ENCODE measurements around the gene COX4I2.
"Not testable (repeated sequence)": the region's sequence is repeated elsewhere in the genome, so short reads cannot be mapped to it uniquely, and the experiment has no call there.

The COX4I2 gene

DNA sequence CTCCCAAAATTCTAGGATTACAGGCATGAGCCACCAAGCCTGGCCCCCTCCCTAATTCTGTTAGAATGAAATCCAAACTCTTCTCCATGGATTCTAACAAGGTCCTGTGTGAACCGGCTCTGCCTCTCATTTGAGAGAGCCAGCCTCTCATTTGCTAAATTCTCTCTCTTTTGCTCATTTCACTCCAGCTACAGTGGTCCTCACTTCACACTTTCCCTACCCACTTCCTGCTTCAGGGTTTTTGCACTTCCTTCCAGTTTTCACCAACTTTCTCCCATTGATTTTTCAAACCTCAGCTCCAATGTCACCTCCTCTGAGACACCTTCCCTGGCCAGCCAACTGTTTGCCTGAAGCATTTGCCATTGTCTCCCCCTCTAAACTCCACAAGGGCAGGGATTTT, 5.1 kb downstream of the COX4I2 start:
- TF ChIP-seq CTCF (conservative IDR thresholded peaks at IDR 0.05; ENCODE audit: control insufficient read depth, insufficient read depth, low read depth, low read length): no peak
- no peak for DNase-seq (ENCODE audit: low read depth)
- no peak overlapping the region for H3K4me3 ChIP-seq (ENCODE audit: control insufficient read depth, low read depth, low read length)

- no peak overlapping the region for H3K4me3 ChIP-seq (ENCODE audit: control insufficient read depth, low read depth, low read length)
- DNase-seq (ENCODE audit: low read depth): no peak
- no peak for TF ChIP-seq CTCF (conservative IDR thresholded peaks at IDR 0.05; ENCODE audit: control insufficient read depth, insufficient read depth, low read depth, low read length)
Observed at GRCh38 chr20:31643522-31643921, 5.8 kb downstream of the COX4I2 start.

- DNase-seq (ENCODE audit: low read depth): no peak
- no peak for TF ChIP-seq CTCF (conservative IDR thresholded peaks at IDR 0.05; ENCODE audit: control insufficient read depth, insufficient read depth, low read depth, low read length)
- H3K4me3 ChIP-seq (ENCODE audit: control insufficient read depth, low read depth, low read length): no peak overlapping the region
Observed at GRCh38 chr20:31644701-31645100, 7.0 kb downstream of the COX4I2 start.

GRCh38 chr20:31648104-31648503, 10.4 kb downstream of the COX4I2 start:
- not testable (repeated sequence) for H3K4me3 ChIP-seq (ENCODE audit: control insufficient read depth, low read depth, low read length); DNase-seq (ENCODE audit: low read depth)

GRCh38 chr20:31652917-31653396, 15.2 kb downstream of the COX4I2 start:
- H3K4me3 ChIP-seq (ENCODE audit: control insufficient read depth, low read depth, low read length): no peak overlapping the region
- TF ChIP-seq CTCF (conservative IDR thresholded peaks at IDR 0.05; ENCODE audit: control insufficient read depth, insufficient read depth, low read depth, low read length): no peak
- peak; percentile 90 for DNase-seq (ENCODE audit: low read depth)

GRCh38 chr20:31653561-31653960, 15.8 kb downstream of the COX4I2 start:
- no peak overlapping the region for H3K4me3 ChIP-seq (ENCODE audit: control insufficient read depth, low read depth, low read length)
- no peak for TF ChIP-seq CTCF (conservative IDR thresholded peaks at IDR 0.05; ENCODE audit: control insufficient read depth, insufficient read depth, low read depth, low read length)
- no peak for DNase-seq (ENCODE audit: low read depth)

GRCh38 chr20:31654534-31654933, 16.8 kb downstream of the COX4I2 start:
- no peak overlapping the region for H3K4me3 ChIP-seq (ENCODE audit: control insufficient read depth, low read depth, low read length)
- no peak for TF ChIP-seq CTCF (conservative IDR thresholded peaks at IDR 0.05; ENCODE audit: control insufficient read depth, insufficient read depth, low read depth, low read length)

More at GRCh38 chr20:31654534-31654933, 16.8 kb downstream of the COX4I2 start:
- DNase-seq (ENCODE audit: low read depth): no peak

All from fibroblast of mammary gland (primary cell).